ENCODE measurements around the gene ITK. TPM values are rescaled to one million over a fixed set of nuclear protein-coding genes. Genes with fewer than 3 reads are reported as not detected.

The ITK gene
- total RNA-seq, 1 donor, result not detected

DNA sequence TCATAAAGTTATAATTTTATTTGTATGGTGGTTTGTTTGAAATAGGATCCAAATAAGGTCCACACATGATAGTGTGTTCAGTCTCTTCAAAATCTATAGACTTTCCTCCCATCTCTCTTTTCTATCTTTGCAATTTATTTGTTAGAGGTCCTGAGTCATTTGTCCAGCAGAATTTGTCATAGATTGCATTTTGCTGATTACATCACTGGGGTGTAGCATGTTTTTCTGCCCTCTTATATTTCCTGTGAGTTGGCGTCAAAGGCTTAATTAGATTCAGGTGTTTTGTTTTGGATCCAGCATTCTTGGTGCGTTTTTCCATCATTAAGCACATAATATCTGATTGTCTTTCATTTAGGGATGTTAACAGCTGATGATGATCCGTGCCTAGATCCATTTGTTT lies 100.3 kb downstream of the ITK start:
- H3K9me3 ChIP-seq (ENCODE audit: low read depth, low read length), result no peaks in the 10 kb centered on the region
- peak; percentile 87 for DNase-seq (ENCODE audit: insufficient read length, low spot score, missing footprints)
- no peaks in the 10 kb centered on the region for H4K20me1 ChIP-seq (ENCODE audit: insufficient read depth, low read length)
- H3K27me3 ChIP-seq (ENCODE audit: insufficient read depth, low read length), result no peaks in the 10 kb centered on the region
- no peaks in the 10 kb centered on the region for H3K79me2 ChIP-seq (ENCODE audit: insufficient read depth, low read length)
- TF ChIP-seq, protein P1, sequence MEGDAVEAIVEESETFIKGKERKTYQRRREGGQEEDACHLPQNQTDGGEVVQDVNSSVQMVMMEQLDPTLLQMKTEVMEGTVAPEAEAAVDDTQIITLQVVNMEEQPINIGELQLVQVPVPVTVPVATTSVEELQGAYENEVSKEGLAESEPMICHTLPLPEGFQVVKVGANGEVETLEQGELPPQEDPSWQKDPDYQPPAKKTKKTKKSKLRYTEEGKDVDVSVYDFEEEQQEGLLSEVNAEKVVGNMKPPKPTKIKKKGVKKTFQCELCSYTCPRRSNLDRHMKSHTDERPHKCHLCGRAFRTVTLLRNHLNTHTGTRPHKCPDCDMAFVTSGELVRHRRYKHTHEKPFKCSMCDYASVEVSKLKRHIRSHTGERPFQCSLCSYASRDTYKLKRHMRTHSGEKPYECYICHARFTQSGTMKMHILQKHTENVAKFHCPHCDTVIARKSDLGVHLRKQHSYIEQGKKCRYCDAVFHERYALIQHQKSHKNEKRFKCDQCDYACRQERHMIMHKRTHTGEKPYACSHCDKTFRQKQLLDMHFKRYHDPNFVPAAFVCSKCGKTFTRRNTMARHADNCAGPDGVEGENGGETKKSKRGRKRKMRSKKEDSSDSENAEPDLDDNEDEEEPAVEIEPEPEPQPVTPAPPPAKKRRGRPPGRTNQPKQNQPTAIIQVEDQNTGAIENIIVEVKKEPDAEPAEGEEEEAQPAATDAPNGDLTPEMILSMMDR (IDR thresholded peaks at IDR 0.05; ENCODE audit: extremely low read depth, low read depth, low read length), result no peak
- H3K36me3 ChIP-seq (ENCODE audit: insufficient read depth, low read length), result no peaks in the 10 kb centered on the region
- H2AFZ ChIP-seq (ENCODE audit: low read length), result peak overlapping the region; percentile 58
- peak overlapping the region; percentile 28 for H3K4me2 ChIP-seq (ENCODE audit: insufficient read depth, low read length)
- peaks cover 2% of the 10 kb centered on the region for H3K4me1 ChIP-seq (ENCODE audit: insufficient read depth, low read length)
- H3K4me3 ChIP-seq (ENCODE audit: insufficient read depth, low read length), result no peak overlapping the region
- H3K27ac ChIP-seq (ENCODE audit: low read depth, low read length), result no peak overlapping the region

DNA sequence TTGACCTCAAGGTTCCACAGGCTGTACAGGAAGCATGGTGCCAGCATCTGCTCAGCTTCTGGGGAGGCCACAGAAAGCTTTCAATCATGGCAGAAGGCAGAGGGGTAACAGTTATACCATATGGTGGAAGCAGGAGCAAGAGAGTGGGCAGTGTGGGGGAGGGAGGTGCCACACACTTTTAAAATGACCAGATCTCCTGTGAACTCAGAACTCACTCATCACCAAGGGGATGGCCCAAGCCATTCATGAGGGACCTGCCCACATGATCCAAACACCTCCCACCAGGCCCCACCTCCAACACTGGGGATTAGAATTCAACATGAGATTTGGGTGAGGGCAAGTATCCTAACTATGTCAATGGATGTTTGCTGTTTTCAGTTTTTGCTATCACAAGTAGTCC lies 101.5 kb downstream of the ITK start:
- no peaks in the 10 kb centered on the region for H3K36me3 ChIP-seq (ENCODE audit: insufficient read depth, low read length)
- no peaks in the 10 kb centered on the region for H3K27me3 ChIP-seq (ENCODE audit: insufficient read depth, low read length)
- H3K27ac ChIP-seq (ENCODE audit: low read depth, low read length), result no peak overlapping the region
- H3K4me2 ChIP-seq (ENCODE audit: insufficient read depth, low read length), result no peak overlapping the region
- no peak overlapping the region for H3K4me3 ChIP-seq (ENCODE audit: insufficient read depth, low read length)
- TF ChIP-seq, protein P1 (IDR thresholded peaks at IDR 0.05; ENCODE audit: extremely low read depth, low read depth, low read length), result no peak
- DNase-seq (ENCODE audit: insufficient read length, low spot score, missing footprints), result no peak
- no peaks in the 10 kb centered on the region for H3K79me2 ChIP-seq (ENCODE audit: insufficient read depth, low read length)
- H2AFZ ChIP-seq (ENCODE audit: low read length), result no peak overlapping the region
- H3K9me3 ChIP-seq (ENCODE audit: low read depth, low read length), result no peaks in the 10 kb centered on the region
- peaks cover 2% of the 10 kb centered on the region for H3K4me1 ChIP-seq (ENCODE audit: insufficient read depth, low read length)
- H4K20me1 ChIP-seq (ENCODE audit: insufficient read depth, low read length), result no peaks in the 10 kb centered on the region

DNA sequence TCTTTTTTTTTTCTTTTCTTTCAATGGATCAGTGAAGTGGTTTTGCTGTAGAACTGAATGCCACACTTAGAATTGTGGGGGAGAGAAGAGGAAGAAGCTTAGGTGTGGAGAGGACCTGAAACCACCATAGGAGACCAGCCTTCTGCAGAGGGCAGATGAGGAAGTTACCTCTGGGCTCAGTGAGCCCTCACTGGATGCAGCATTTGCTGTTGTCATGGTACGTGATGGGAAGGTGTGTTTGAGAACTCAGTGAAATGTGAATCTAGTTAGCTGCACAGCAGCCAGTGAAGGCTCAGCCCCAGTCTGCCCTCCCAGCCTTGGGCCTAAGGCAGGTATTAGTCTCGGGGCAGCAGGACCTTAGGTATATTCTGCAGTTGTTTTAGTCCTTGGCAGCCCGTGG lies 102.8 kb downstream of the ITK start:
- Histone ChIP-seq H4K20me1 (ENCODE audit: insufficient read depth, low read length) (no peaks in the 10 kb centered on the region), H3K4me3 (ENCODE audit: insufficient read depth, low read length) (no peak overlapping the region), H3K36me3 (ENCODE audit: insufficient read depth, low read length) (no peaks in the 10 kb centered on the region), H2AFZ (ENCODE audit: low read length) (peak overlapping the region; percentile 20), H3K79me2 (ENCODE audit: insufficient read depth, low read length) (no peaks in the 10 kb centered on the region), H3K27me3 (ENCODE audit: insufficient read depth, low read length) (no peaks in the 10 kb centered on the region), H3K4me1 (ENCODE audit: insufficient read depth, low read length) (peaks cover 2% of the 10 kb centered on the region), H3K27ac (ENCODE audit: low read depth, low read length) (no peak overlapping the region), H3K4me2 (ENCODE audit: insufficient read depth, low read length) (no peak overlapping the region), H3K9me3 (ENCODE audit: low read depth, low read length) (no peaks in the 10 kb centered on the region)
- no peak for DNase-seq (ENCODE audit: insufficient read length, low spot score, missing footprints)
- TF ChIP-seq, protein P1 (IDR thresholded peaks at IDR 0.05; ENCODE audit: extremely low read depth, low read depth, low read length), result no peak

DNA sequence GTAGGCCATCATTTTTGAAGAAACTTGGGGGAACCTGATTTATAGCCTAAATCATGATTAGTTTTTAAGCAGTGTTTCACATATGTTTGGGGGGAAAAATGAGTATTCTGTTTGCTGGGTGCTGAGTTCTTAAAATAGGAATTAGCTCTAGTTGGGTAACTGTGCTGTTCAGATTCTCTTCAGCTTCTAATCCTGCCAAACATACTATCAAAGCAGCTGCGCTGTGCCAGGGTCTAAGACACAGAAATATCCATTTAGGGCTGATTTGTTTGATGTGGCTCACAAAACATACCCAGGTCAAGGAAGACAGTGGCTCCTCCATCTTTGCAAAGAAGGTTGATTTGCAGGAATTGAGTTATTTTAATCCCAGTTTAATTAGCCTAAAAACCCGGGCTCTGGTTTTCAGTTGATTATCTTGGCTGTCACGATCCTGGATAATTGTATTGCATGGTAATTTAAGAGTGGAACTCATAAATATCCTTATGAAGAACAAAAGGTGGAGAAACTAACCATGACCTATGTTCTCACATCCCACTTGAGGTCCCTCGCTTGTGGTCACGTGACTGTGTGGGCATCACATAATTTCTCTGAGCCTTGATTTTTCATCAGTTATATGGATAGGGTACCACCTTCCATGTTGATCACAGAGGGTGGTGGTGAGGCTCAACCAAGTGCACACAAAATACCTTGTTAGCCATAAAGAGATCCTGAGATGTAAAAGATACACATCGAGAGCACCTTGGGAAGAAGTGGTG lies 104.0 kb downstream of the ITK start:
- no peaks in the 10 kb centered on the region for H3K36me3 ChIP-seq (ENCODE audit: insufficient read depth, low read length)
- H2AFZ ChIP-seq (ENCODE audit: low read length), result no peak overlapping the region
- no peaks in the 10 kb centered on the region for H3K9me3 ChIP-seq (ENCODE audit: low read depth, low read length)
- DNase-seq (ENCODE audit: insufficient read length, low spot score, missing footprints), result no peak
- H4K20me1 ChIP-seq (ENCODE audit: insufficient read depth, low read length), result no peaks in the 10 kb centered on the region
- no peaks in the 10 kb centered on the region for H3K27me3 ChIP-seq (ENCODE audit: insufficient read depth, low read length)
- no peaks in the 10 kb centered on the region for H3K79me2 ChIP-seq (ENCODE audit: insufficient read depth, low read length)
- H3K4me1 ChIP-seq (ENCODE audit: insufficient read depth, low read length), result peaks cover 2% of the 10 kb centered on the region
- TF ChIP-seq, protein P1 (IDR thresholded peaks at IDR 0.05; ENCODE audit: extremely low read depth, low read depth, low read length), result no peak
- no peak overlapping the region for H3K4me2 ChIP-seq (ENCODE audit: insufficient read depth, low read length)
- no peak overlapping the region for H3K4me3 ChIP-seq (ENCODE audit: insufficient read depth, low read length)
- no peak overlapping the region for H3K27ac ChIP-seq (ENCODE audit: low read depth, low read length)

Measured in osteoblast (primary cell).